SU-DHL-6 (cell line): ENCODE data around the gene LIN52.

Experiments
- H2AFZ ChIP-seq: fragments of 200-600 bp; sonication (generic); 2 replicates; pipeline ENCODE4 v1.6.1; 2014; ENCODE audit warnings: low read depth, mild to moderate bottlenecking, moderate library complexity, mixed read lengths, antibody characterized with exemption, low read length; ENCODE audit not compliant: severe bottlenecking
- H3F3A ChIP-seq: fragments of 200-600 bp; shearing (Covaris generic); 2 replicates; pipeline ENCODE4 v1.6.0; 2016; ENCODE audit warnings: antibody characterized with exemption, mild to moderate bottlenecking; ENCODE audit not compliant: insufficient read depth
- H3K27ac ChIP-seq: fragments of 200-600 bp; sonication (generic); 2 replicates; pipeline ENCODE4 v1.5.1; 2016; ENCODE audit warnings: low read depth, mild to moderate bottlenecking, low read length, moderate library complexity, mixed read lengths
- H3K27me3 ChIP-seq: fragments of 200-600 bp; sonication (generic), shearing (Covaris generic); 2 replicates; pipeline ENCODE4 v1.6.0; 2014; ENCODE audit warnings: mild to moderate bottlenecking, low read length
- H3K36me3 ChIP-seq: fragments of 200-600 bp; sonication (generic); 2 replicates; pipeline ENCODE4 v1.6.1; 2014; ENCODE audit warnings: mild to moderate bottlenecking, low read length, mixed read lengths
- H3K4me2 ChIP-seq: fragments of 300-600, 200-600 bp; shearing (Covaris generic), sonication (generic); 2 replicates; pipeline ENCODE4 v1.6.0; 2014; ENCODE audit warnings: low read length, low read depth, mild to moderate bottlenecking; ENCODE audit not compliant: poor library complexity, severe bottlenecking
- H3K4me3 ChIP-seq: fragments of 200-600 bp; sonication (generic); 2 replicates; pipeline ENCODE4 v1.5.1; 2014; ENCODE audit warnings: antibody characterized with exemption, low read length, mild to moderate bottlenecking, mixed read lengths; ENCODE audit not compliant: insufficient read depth, poor library complexity, severe bottlenecking
- H3K79me2 ChIP-seq: fragments of 200-600 bp; sonication (generic); 2 replicates; pipeline ENCODE4 v1.6.1; 2014; ENCODE audit warnings: mild to moderate bottlenecking, low read length, moderate library complexity; ENCODE audit not compliant: insufficient read depth
- H3K9ac ChIP-seq: fragments of 200-600 bp; sonication (generic); 2 replicates; pipeline ENCODE4 v1.7.0; 2014; ENCODE audit warnings: mild to moderate bottlenecking, low read length
- H3K9me2 ChIP-seq: fragments of 200-600 bp; sonication (generic); replicated peaks from 2 replicates; pipeline ENCODE4 v1.6.1; 2014; ENCODE audit warnings: low read length; ENCODE audit not compliant: insufficient read depth
- H3K9me3 ChIP-seq: fragments of 200-600 bp; sonication (generic); 2 replicates; pipeline ENCODE4 v1.6.1; 2014; ENCODE audit warnings: low read length, mixed read lengths; ENCODE audit not compliant: insufficient read depth
- H4K20me1 ChIP-seq: fragments of 200-600 bp; sonication (generic); 2 replicates; pipeline ENCODE4 v1.6.1; 2014; ENCODE audit warnings: low read depth, mild to moderate bottlenecking, antibody characterized with exemption, low read length, moderate library complexity, mixed read lengths
- CTCF ChIP-seq: fragments of 200-600 bp; sonication (generic); IDR thresholded peaks from one replicate; pipeline ENCODE4 v1.5.1; 2017; ENCODE audit warnings: antibody characterized with exemption, mild to moderate bottlenecking, low read length, moderate library complexity; ENCODE audit not compliant: insufficient read depth, poor library complexity, severe bottlenecking
- EZH2phosphoT487 ChIP-seq: fragments of 200-600 bp; sonication (generic), shearing (Covaris generic); conservative IDR thresholded peaks from 2 replicates; pipeline ENCODE4 v1.6.1; 2018; ENCODE audit warnings: mild to moderate bottlenecking, antibody characterized with exemption, low read length, moderate library complexity, mixed read lengths

The LIN52 gene

GRCh38 chr14:74242021-74242779 is 157.4 kb downstream of the LIN52 start:
- Histone ChIP-seq H3K79me2 (no peaks in the 10 kb centered on the region), H3K27ac (no peak overlapping the region), H3K9me2 (no peaks in the 10 kb centered on the region), H4K20me1 (no peaks in the 10 kb centered on the region), H2AFZ (no peak overlapping the region), H3K36me3 (no peaks in the 10 kb centered on the region), H3K9ac (no peak overlapping the region), H3K9me3 (no peaks in the 10 kb centered on the region), H3K27me3 (no peaks in the 10 kb centered on the region), H3K4me2 (no peak overlapping the region), H3F3A (no peaks in the 10 kb centered on the region), H3K4me3 (no peak overlapping the region)
- no peak for TF ChIP-seq CTCF
- no peak for TF ChIP-seq EZH2phosphoT487

GRCh38 chr14:74242780-74243042 is 158.0 kb downstream of the LIN52 start:
- no peaks in the 10 kb centered on the region for H3K9me3 ChIP-seq
- no peak overlapping the region for H3K27ac ChIP-seq
- no peak overlapping the region for H2AFZ ChIP-seq
- H3F3A ChIP-seq, result no peaks in the 10 kb centered on the region
- no peaks in the 10 kb centered on the region for H3K9me2 ChIP-seq
- H3K9ac ChIP-seq, result no peak overlapping the region
- H3K79me2 ChIP-seq, result no peaks in the 10 kb centered on the region
- H3K4me2 ChIP-seq, result no peak overlapping the region
- no peak overlapping the region for H3K4me3 ChIP-seq
- TF ChIP-seq EZH2phosphoT487 (no peak), CTCF (no peak)
- H3K27me3 ChIP-seq, result no peaks in the 10 kb centered on the region
- H3K36me3 ChIP-seq, result no peaks in the 10 kb centered on the region
- H4K20me1 ChIP-seq, result no peaks in the 10 kb centered on the region

GRCh38 chr14:74243051-74243450 is 158.3 kb downstream of the LIN52 start:
- no peaks in the 10 kb centered on the region for H3K9me2 ChIP-seq
- H3K9ac ChIP-seq, result no peak overlapping the region
- no peaks in the 10 kb centered on the region for H4K20me1 ChIP-seq
- no peaks in the 10 kb centered on the region for H3K36me3 ChIP-seq
- no peak overlapping the region for H3K4me3 ChIP-seq
- H3K27me3 ChIP-seq, result no peaks in the 10 kb centered on the region
- no peaks in the 10 kb centered on the region for H3K9me3 ChIP-seq
- no peak overlapping the region for H2AFZ ChIP-seq
- no peak overlapping the region for H3K4me2 ChIP-seq
- no peak overlapping the region for H3K27ac ChIP-seq
- TF ChIP-seq CTCF, result no peak
- TF ChIP-seq EZH2phosphoT487, result no peak
- H3F3A ChIP-seq, result no peaks in the 10 kb centered on the region
- H3K79me2 ChIP-seq, result no peaks in the 10 kb centered on the region
